Testis (tissue), 2 donors: Measurements from ENCODE around the gene CIAPIN1.

Source experiments
- POLR2A ChIP-seq: fragments of 450-650 bp; IDR thresholded peaks from one replicate; pipeline ENCODE4 v1.6.1; 2017; ENCODE audit warnings: antibody characterized with exemption, mild to moderate bottlenecking, moderate library complexity
- TF ChIP-seq, protein P1 (sequence below), 3 experiments: fragments of 450-650 bp in 2 of 3; fragments of 200-600 bp in 1 of 3; sonication (generic) in 1 of 3; IDR thresholded peaks; one replicate each; pipeline ENCODE4 v1.5.1; 2016 to 2019; ENCODE audit warnings: antibody characterized with exemption in 3 of 3, mild to moderate bottlenecking in 2 of 3, moderate library complexity in 1 of 3

- TF ChIP-seq, protein P1, sequence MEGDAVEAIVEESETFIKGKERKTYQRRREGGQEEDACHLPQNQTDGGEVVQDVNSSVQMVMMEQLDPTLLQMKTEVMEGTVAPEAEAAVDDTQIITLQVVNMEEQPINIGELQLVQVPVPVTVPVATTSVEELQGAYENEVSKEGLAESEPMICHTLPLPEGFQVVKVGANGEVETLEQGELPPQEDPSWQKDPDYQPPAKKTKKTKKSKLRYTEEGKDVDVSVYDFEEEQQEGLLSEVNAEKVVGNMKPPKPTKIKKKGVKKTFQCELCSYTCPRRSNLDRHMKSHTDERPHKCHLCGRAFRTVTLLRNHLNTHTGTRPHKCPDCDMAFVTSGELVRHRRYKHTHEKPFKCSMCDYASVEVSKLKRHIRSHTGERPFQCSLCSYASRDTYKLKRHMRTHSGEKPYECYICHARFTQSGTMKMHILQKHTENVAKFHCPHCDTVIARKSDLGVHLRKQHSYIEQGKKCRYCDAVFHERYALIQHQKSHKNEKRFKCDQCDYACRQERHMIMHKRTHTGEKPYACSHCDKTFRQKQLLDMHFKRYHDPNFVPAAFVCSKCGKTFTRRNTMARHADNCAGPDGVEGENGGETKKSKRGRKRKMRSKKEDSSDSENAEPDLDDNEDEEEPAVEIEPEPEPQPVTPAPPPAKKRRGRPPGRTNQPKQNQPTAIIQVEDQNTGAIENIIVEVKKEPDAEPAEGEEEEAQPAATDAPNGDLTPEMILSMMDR (IDR thresholded peaks at IDR 0.05) = no peak
- no peak for TF ChIP-seq POLR2A
Measured at GRCh38 chr16:57476546-57477410, 29.6 kb upstream of the CIAPIN1 start.
